T-cell (primary cell): ENCODE results near the gene DAPK2. TPM values are rescaled to one million over a fixed set of nuclear protein-coding genes. Genes with fewer than 3 reads are reported as not detected.
A peak's percentile ranks its signal among the peaks of the same experiment; 100 is the strongest.

ENCODE experiments used
- ATAC-seq, 4 experiments: fragments of 200-7000 bp in 3 of 4; fragments of 150-1000 bp in 1 of 4; cut with Tn5 transposase; replicated peaks in 1 of 4; 1 replicate in 3 of 4; 2 replicates in 1 of 4; pipeline ENCODE4 v1.10.0; 2021; ENCODE audit warnings: moderate library complexity in 3 of 4, mild to moderate bottlenecking in 2 of 4, moderate number of reproducible peaks in 1 of 4
- CTCF ChIA-PET, 2 donors: fragments of 300-600 bp; sonication (Branson Sonifier 250); formaldehyde crosslinking; loops; one replicate each; lab custom pipeline; 2022; ENCODE audit warnings: antibody characterized with exemption in 2 of 2; lab: Charles Lee
- POLR2A ChIA-PET, 2 donors: fragments of 300-600 bp; sonication (Branson Sonifier 250); formaldehyde crosslinking; loops; one replicate each; lab custom pipeline; 2022; ENCODE audit warnings: antibody characterized with exemption in 2 of 2; lab: Charles Lee
- DNase-seq, 35 experiments: peaks; one replicate each; pipeline versions ENCODE4 v3.0.0 to v3.0.0-alpha.2; 2013 to 2023
- H3K27ac ChIP-seq: one replicate; pipeline ENCODE4 v1.5.1; 2013; ENCODE audit warnings: low read length
- H3K27me3 ChIP-seq, 2 experiments: replicated peaks in 1 of 2; 1 replicate in 1 of 2; 2 replicates in 1 of 2; pipeline versions ENCODE4 v1.6.1 to v1.7.0; 2013; ENCODE audit warnings: low read length in 1 of 2, mixed read lengths in 1 of 2; ENCODE audit not compliant: control insufficient read depth in 2 of 2, insufficient read depth in 2 of 2; ENCODE audit errors: extremely low read depth in 1 of 2
- H3K36me3 ChIP-seq, 2 donors: 1 replicate in 1 of 2; 2 replicates in 1 of 2; pipeline versions ENCODE4 v1.6.1 to v1.7.0; 2013; ENCODE audit warnings: low read length in 1 of 2; ENCODE audit not compliant: control insufficient read depth in 2 of 2, insufficient read depth in 1 of 2; ENCODE audit errors: extremely low read depth in 1 of 2
- H3K4me1 ChIP-seq, 2 experiments: 1 replicate in 1 of 2; 2 replicates in 1 of 2; pipeline versions ENCODE4 v1.6.1 to v1.7.0; 2013; ENCODE audit warnings: low read length in 2 of 2, mixed read lengths in 1 of 2; ENCODE audit not compliant: insufficient read depth in 2 of 2, control insufficient read depth in 1 of 2; ENCODE audit errors: extremely low read depth in 1 of 2
- H3K4me3 ChIP-seq, 2 donors: 1 replicate in 1 of 2; 2 replicates in 1 of 2; pipeline versions ENCODE4 v1.5.1 to v1.7.0; 2013; ENCODE audit warnings: mild to moderate bottlenecking in 2 of 2, low read length in 1 of 2, moderate library complexity in 1 of 2; ENCODE audit not compliant: control insufficient read depth in 1 of 2; ENCODE audit errors: extremely low read depth in 1 of 2
- H3K9me3 ChIP-seq: 2 replicates; pipeline ENCODE4 v1.7.0; 2013
- H3K27ac Mint-ChIP-seq, 2 donors: one replicate each; pipeline ENCODE4 v1.8.0; 2020 to 2021; ENCODE audit warnings: mild to moderate bottlenecking in 2 of 2, mixed read lengths in 2 of 2
- H3K27me3 Mint-ChIP-seq, 2 donors: one replicate each; pipeline ENCODE4 v1.8.0; 2021 to 2022; ENCODE audit warnings: mixed read lengths in 2 of 2
- H3K36me3 Mint-ChIP-seq: one replicate; pipeline ENCODE4 v1.8.0; 2021; ENCODE audit warnings: mixed read lengths
- H3K4me1 Mint-ChIP-seq, 3 donors: one replicate each; pipeline ENCODE4 v1.8.0; 2020 to 2022; ENCODE audit warnings: mixed read lengths in 3 of 3, mild to moderate bottlenecking in 1 of 3
- H3K4me3 Mint-ChIP-seq, 3 donors: one replicate each; pipeline ENCODE4 v1.8.0; 2020 to 2022; ENCODE audit warnings: mild to moderate bottlenecking in 3 of 3, mixed read lengths in 3 of 3, moderate library complexity in 3 of 3
- H3K9me3 Mint-ChIP-seq, 3 donors: one replicate each; pipeline ENCODE4 v1.8.0; 2020 to 2022; ENCODE audit warnings: mixed read lengths in 3 of 3
- WGBS: methylation state at CpG from one replicate; pipeline ENCODE4 v1.1.5; 2013; ENCODE audit warnings: missing lambda C conversion rate; ENCODE audit not compliant: insufficient coverage; 5-methylcytosine and 5-hydroxymethylcytosine counted together
- total RNA-seq, 35 experiments: library from RNA in 6 of 35; stranded (reverse) in 6 of 35; fragments of 120-200 nt in 1 of 35; gene quantifications; one replicate each; pipeline versions ENCODE4 v1.2.1 to v1.2.4 and lab custom pipeline; 2013 to 2026

DAPK2 gene
- total RNA-seq, 5 donors from 2014 or later (not counting 1 experiment from before 2014, with no cell fraction given) = 0.78 to 23.5 (median 6.1) TPM

DNA sequence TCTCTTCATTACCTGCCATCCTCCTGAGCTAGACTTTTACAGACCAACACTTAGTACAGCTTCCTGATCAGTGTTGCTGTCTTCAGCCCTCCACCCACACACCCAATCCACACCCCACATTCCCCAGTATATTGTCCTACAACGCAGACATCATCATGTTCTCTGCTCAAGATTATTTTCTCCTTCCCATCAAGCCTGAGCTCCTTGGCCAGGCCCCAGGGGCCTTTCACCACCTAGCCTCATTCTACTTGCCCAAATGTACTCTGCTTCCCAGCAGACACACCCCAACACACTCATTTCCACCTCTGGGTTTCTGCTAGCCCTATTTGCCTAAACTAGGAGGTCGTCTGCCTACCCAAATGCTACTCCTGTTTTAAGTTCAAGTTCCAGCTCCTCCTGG, 37.0 kb downstream of the DAPK2 start:
- ATAC-seq (no peak), DNase-seq (peak in 3 of 35 experiments; percentile 12 to 23 (median 17))
- Histone ChIP-seq H3K4me3 (no peak overlapping the region), H3K27me3 (no peaks in the 10 kb centered on the region), H3K9me3 (no peaks in the 10 kb centered on the region), H3K27ac (peak overlapping the region; percentile 87), H3K4me1 (peaks cover 10 to 42% of the 10 kb centered on the region in 2 experiments), H3K36me3 (no peaks in the 10 kb centered on the region)
- Mint-ChIP-seq H3K27ac (peak overlapping the region; percentile 97 to 98), H3K4me3 (peak overlapping the region; percentile 15 to 44 (median 17)), H3K4me1 (peaks cover 31 to 91% (median 51%) of the 10 kb centered on the region in 3 donors), H3K36me3 (no peaks in the 10 kb centered on the region), H3K27me3 (no peaks in the 10 kb centered on the region), H3K9me3 (no peaks in the 10 kb centered on the region)
- POLR2A ChIA-PET = interaction anchor here in 1 of 2 donors (0.5 to 0.6 kb wide), 2 partner anchors 148 to 272 kb away, joined by 3 to 6 read pairs; no protein-coding TSS in a partner anchor
- 44% methylated on average over 1 of the region's 2 CpGs for WGBS
- CTCF ChIA-PET = interaction anchor here (0.5 to 3.1 kb wide), 7 partner anchors 37 to 256 kb away, joined by 3 to 33 read pairs (median 4); partner anchors contain the start of gene DAPK2 (in 1 of the 2)

DNA sequence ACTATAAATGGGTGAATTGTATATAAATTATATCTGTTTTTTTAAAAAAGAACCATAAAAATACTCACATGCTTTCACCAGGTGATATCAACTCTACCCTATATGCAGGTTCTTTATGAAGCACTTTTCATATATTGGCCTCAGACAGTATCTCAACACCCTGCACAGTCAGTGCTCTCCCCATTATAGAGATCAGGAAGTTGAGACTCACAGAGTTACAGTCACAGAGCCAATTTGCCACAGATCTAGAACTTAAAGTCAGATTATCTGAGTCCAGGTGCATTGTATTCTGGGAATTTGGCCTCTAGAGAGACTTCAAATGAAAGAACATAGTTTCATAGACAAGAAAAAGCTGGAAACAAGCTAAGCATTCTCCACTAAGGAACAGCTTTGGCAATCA, 38.1 kb downstream of the DAPK2 start:
- CTCF ChIA-PET = interaction anchor here in 1 of 2 donors (3.1 kb wide), 1 partner anchor 255 kb away, joined by 33 read pairs; no protein-coding TSS in a partner anchor
- H3K36me3 ChIP-seq = no peaks in the 10 kb centered on the region
- no peak for DNase-seq

DNA sequence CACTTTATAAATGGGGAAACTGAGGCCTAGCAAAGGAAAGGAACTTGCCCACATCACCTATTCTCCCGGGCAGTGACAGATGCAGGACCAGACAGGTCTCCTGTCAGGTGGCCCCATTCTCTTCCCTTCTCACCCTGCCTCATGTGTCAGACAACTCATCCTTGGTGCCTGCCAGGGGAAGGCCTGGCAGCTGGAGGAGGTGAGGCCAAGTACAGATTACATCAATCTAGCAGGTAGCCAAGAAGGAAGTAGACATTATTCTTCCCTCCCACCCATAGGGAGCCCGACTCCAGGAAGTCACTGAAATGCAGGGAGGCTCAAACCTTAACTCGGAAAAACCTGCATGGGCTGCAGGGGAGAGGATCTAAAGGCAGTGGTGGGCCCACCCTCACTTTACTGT, 39.6 kb downstream of the DAPK2 start:
- Mint-ChIP-seq H3K36me3 (no peaks in the 10 kb centered on the region), H3K27ac (peak overlapping the region in 1 of 2 donors; percentile 75), H3K4me1 (peaks cover 34 to 83% (median 45%) of the 10 kb centered on the region in 3 donors), H3K27me3 (peaks cover 0 to 3% of the 10 kb centered on the region in 2 donors), H3K4me3 (no peak overlapping the region), H3K9me3 (no peaks in the 10 kb centered on the region)
- Histone ChIP-seq H3K9me3 (no peaks in the 10 kb centered on the region), H3K36me3 (no peaks in the 10 kb centered on the region), H3K27ac (no peak overlapping the region), H3K4me3 (no peak overlapping the region), H3K27me3 (no peaks in the 10 kb centered on the region), H3K4me1 (peaks cover 10 to 38% of the 10 kb centered on the region in 2 experiments)
- ChIA-PET POLR2A (no interaction called here), CTCF (no interaction called here)
- DNase-seq (no peak), ATAC-seq (no peak)
- WGBS = 100% methylated on average over 2 of the region's 3 CpGs

More for the DNA sequence above, 38.1 kb downstream of the DAPK2 start:
- Mint-ChIP-seq H3K4me3 (no peak overlapping the region), H3K36me3 (no peaks in the 10 kb centered on the region), H3K27me3 (no peaks in the 10 kb centered on the region), H3K27ac (peak overlapping the region; percentile 97 to 98), H3K4me1 (peaks cover 38 to 91% (median 54%) of the 10 kb centered on the region in 3 donors), H3K9me3 (no peaks in the 10 kb centered on the region)
- POLR2A ChIA-PET = no interaction called here
- no peaks in the 10 kb centered on the region for H3K9me3 ChIP-seq
- no peaks in the 10 kb centered on the region for H3K27me3 ChIP-seq
- H3K27ac ChIP-seq = no peak overlapping the region
- H3K4me1 ChIP-seq = peaks cover 10 to 38% of the 10 kb centered on the region in 2 experiments
- H3K4me3 ChIP-seq = no peak overlapping the region
- ATAC-seq = no peak

DNA sequence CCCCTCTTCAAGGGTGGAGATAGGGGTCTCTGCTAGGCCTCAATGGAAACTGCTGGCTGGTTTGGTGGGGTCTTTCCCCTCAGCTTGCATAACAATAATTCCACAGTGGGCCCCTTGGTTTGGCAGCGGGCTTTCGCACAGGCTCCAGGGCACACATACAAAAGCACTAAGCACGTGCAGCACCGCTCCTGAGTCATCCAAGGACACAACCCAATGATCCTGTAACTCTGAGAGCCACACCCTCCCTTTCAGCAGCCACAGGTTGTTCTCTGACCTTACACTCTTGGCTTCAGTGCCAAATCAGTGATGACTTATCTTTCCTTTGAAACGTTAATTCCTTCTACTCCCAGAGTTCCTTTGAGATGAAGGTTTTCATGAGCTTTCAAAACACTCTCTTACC, 41.7 kb downstream of the DAPK2 start:
- ChIA-PET POLR2A (no interaction called here), CTCF (no interaction called here)
- no peak overlapping the region for H3K27ac ChIP-seq
- no peak overlapping the region for H3K4me3 ChIP-seq
- H3K4me1 ChIP-seq = peaks cover 3 to 21% of the 10 kb centered on the region in 2 experiments
- Mint-ChIP-seq H3K9me3 (no peaks in the 10 kb centered on the region), H3K4me3 (no peak overlapping the region), H3K4me1 (peaks cover 27 to 76% (median 29%) of the 10 kb centered on the region in 3 donors), H3K27ac (peak overlapping the region in 1 of 2 donors; percentile 73), H3K36me3 (peaks cover 3% of the 10 kb centered on the region), H3K27me3 (peaks cover 0 to 10% of the 10 kb centered on the region in 2 donors)
- no peaks in the 10 kb centered on the region for H3K27me3 ChIP-seq
- no peaks in the 10 kb centered on the region for H3K9me3 ChIP-seq
- no peak for ATAC-seq
- 97% methylated on average over 4 of the region's 5 CpGs for WGBS
- no peak for DNase-seq
- no peaks in the 10 kb centered on the region for H3K36me3 ChIP-seq

DNA sequence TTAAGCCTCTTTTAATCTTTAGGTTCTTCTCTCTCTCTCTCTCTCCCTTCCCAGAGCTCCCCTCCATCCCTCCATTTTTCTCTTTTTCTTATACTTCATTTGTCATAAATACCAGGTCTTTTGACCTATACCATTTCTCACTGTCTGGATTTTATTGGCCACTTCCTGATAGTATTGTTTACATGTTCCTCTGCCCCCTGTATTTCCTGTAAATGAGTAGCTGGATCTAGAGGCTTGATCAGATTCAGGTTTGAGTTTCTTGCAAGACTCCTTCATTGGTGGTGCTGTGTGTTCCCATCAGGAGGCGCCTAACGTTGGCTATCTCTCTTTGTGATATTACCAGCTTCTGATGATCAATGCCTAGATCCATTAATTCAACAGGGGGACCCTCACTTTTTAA, 42.2 kb downstream of the DAPK2 start:
- no peaks in the 10 kb centered on the region for H3K27me3 ChIP-seq
- no peak for ATAC-seq
- Mint-ChIP-seq H3K9me3 (no peaks in the 10 kb centered on the region), H3K4me3 (no peak overlapping the region), H3K36me3 (peaks cover 3% of the 10 kb centered on the region), H3K27me3 (peaks cover 0 to 10% of the 10 kb centered on the region in 2 donors), H3K4me1 (peaks cover 23 to 76% (median 25%) of the 10 kb centered on the region in 3 donors), H3K27ac (peak overlapping the region in 1 of 2 donors; percentile 73)
- no peaks in the 10 kb centered on the region for H3K36me3 ChIP-seq
- no peak overlapping the region for H3K4me3 ChIP-seq
- H3K27ac ChIP-seq = no peak overlapping the region
- POLR2A ChIA-PET = interaction anchor here in 1 of 2 donors (0.6 kb wide), 1 partner anchor 10 kb away, joined by 6 read pairs; no protein-coding TSS in a partner anchor
- no peaks in the 10 kb centered on the region for H3K9me3 ChIP-seq
- WGBS = no CpG with 5 or more reads among the region's 2 CpGs
- no peak for DNase-seq
- CTCF ChIA-PET = no interaction called here
- peaks cover 0 to 18% of the 10 kb centered on the region in 2 experiments for H3K4me1 ChIP-seq

DNA sequence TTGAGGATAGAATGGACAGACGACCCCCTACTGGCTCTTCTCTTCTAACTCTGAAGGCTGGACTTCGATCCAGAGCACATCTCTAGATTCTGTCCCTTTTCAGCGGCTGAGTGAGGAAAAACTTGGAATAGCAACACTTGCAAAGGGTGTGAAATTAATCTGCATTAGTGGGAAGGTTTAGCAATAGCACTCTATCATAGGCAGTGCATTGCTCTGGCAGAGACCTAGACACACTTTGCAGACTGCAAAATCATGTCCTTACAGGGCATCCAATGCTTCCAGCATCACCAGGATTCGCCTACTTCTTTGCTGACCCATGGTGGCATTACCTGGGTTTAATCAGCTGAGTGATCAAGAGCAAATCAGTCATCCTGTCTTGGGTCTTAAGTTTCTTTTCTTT, 43.1 kb downstream of the DAPK2 start:
- WGBS = 93% methylated on average over 3 of the region's 4 CpGs
- peaks cover 15 to 74% (median 27%) of the 10 kb centered on the region in 3 donors for H3K4me1 Mint-ChIP-seq
- Histone ChIP-seq H3K4me3 (no peak overlapping the region), H3K4me1 (peaks cover 1 to 21% of the 10 kb centered on the region in 2 experiments), H3K9me3 (no peaks in the 10 kb centered on the region), H3K27ac (no peak overlapping the region), H3K27me3 (peaks cover 0 to 3% of the 10 kb centered on the region in 2 experiments), H3K36me3 (no peaks in the 10 kb centered on the region)
- DNase-seq = no peak
- ChIA-PET CTCF (no interaction called here), POLR2A (no interaction called here)
- no peak for ATAC-seq
- no peaks in the 10 kb centered on the region for H3K9me3 Mint-ChIP-seq
- peak overlapping the region in 1 of 2 donors; percentile 74 for H3K27ac Mint-ChIP-seq
- no peak overlapping the region for H3K4me3 Mint-ChIP-seq
- H3K36me3 Mint-ChIP-seq = peaks cover 3% of the 10 kb centered on the region
- peaks cover 0 to 10% of the 10 kb centered on the region in 2 donors for H3K27me3 Mint-ChIP-seq
